RWPE2 (cell line): ENCODE data around the gene UCN.
"Not testable (repeated sequence)": the region's sequence is repeated elsewhere in the genome, so short reads cannot be mapped to it uniquely, and the experiment has no call there.

Source experiments
- ATAC-seq: fragments of 200-7000 bp; cut with Tn5 transposase; 3 replicates; pipeline ENCODE4 v1.9.1; 2021; ENCODE audit warnings: low read depth
- DNase-seq: peaks from one replicate; pipeline ENCODE4 v3.0.0-alpha.2; 2020; ENCODE audit warnings: low spot score
- H3K27ac ChIP-seq: fragments of 450-650 bp; 2 replicates; pipeline ENCODE4 v1.5.1; 2017; ENCODE audit warnings: mild to moderate bottlenecking; ENCODE audit not compliant: poor library complexity, severe bottlenecking
- H3K27me3 ChIP-seq: fragments of 250-450 bp; sonication (Bioruptor Pico); 2 replicates; pipeline ENCODE4 v1.5.1; 2021; ENCODE audit warnings: mild to moderate bottlenecking, moderate library complexity; ENCODE audit not compliant: insufficient read depth, poor library complexity, severe bottlenecking
- H3K36me3 ChIP-seq: fragments of 250-450 bp; sonication (Bioruptor Pico); 2 replicates; pipeline ENCODE4 v1.5.1; 2020; ENCODE audit warnings: low read depth, mild to moderate bottlenecking, moderate library complexity
- H3K4me1 ChIP-seq: fragments of 250-450 bp; sonication (Bioruptor Pico); 2 replicates; pipeline ENCODE4 v1.5.1; 2021; ENCODE audit warnings: mild to moderate bottlenecking, moderate library complexity; ENCODE audit not compliant: insufficient read depth, poor library complexity, severe bottlenecking
- H3K4me3 ChIP-seq: fragments of 250-450 bp; sonication (Bioruptor Pico); 2 replicates; pipeline ENCODE4 v1.5.1; 2021; ENCODE audit warnings: mild to moderate bottlenecking, moderate library complexity; ENCODE audit not compliant: severe bottlenecking
- H3K9me3 ChIP-seq: fragments of 250-450 bp; sonication (Bioruptor Pico); 2 replicates; pipeline ENCODE4 v1.5.1; 2021; ENCODE audit warnings: mild to moderate bottlenecking, moderate library complexity; ENCODE audit not compliant: severe bottlenecking
- CTCF ChIP-seq: fragments of 450-650 bp; IDR thresholded peaks from one replicate; pipeline ENCODE4 v1.5.1; 2017; ENCODE audit warnings: mild to moderate bottlenecking, moderate library complexity; ENCODE audit not compliant: poor library complexity, severe bottlenecking

The UCN gene

GRCh38 chr2:27304488-27305240 lies 3.6 kb downstream of the UCN start:
- H3K27ac ChIP-seq, result no peak overlapping the region
- no peak for TF ChIP-seq CTCF
- H3K4me3 ChIP-seq, result no peak overlapping the region
- H3K4me1 ChIP-seq, result no peaks in the 10 kb centered on the region
- peaks cover 46% of the 10 kb centered on the region for H3K27me3 ChIP-seq
- no peaks in the 10 kb centered on the region for H3K36me3 ChIP-seq
- H3K9me3 ChIP-seq, result no peaks in the 10 kb centered on the region
- ATAC-seq, result no peak
- DNase-seq, result no peak

GRCh38 chr2:27303093-27304025 lies 4.9 kb downstream of the UCN start:
- Histone ChIP-seq H3K4me1 (no peaks in the 10 kb centered on the region), H3K36me3 (no peaks in the 10 kb centered on the region), H3K27me3 (peaks cover 39% of the 10 kb centered on the region), H3K27ac (no peak overlapping the region), H3K9me3 (no peaks in the 10 kb centered on the region), H3K4me3 (no peak overlapping the region)
- peak; percentile 22; the same call in 1 of the 3 replicates for ATAC-seq
- DNase-seq, result no peak
- peak; percentile 95 for TF ChIP-seq CTCF

GRCh38 chr2:27300606-27301005 lies 7.6 kb downstream of the UCN start:
- not testable (repeated sequence) for H3K27ac ChIP-seq, H3K36me3 ChIP-seq, H3K9me3 ChIP-seq, DNase-seq, H3K4me1 ChIP-seq, ATAC-seq, H3K4me3 ChIP-seq
- H3K27me3 ChIP-seq, result peaks cover 12% of the 10 kb centered on the region

- DNase-seq, result no peak
Observed at GRCh38 chr2:27298391-27299080, 9.7 kb downstream of the UCN start.

More at GRCh38 chr2:27298391-27299080, 9.7 kb downstream of the UCN start:
- H3K27ac ChIP-seq, result no peak overlapping the region
- TF ChIP-seq CTCF, result no peak
- peaks cover 4% of the 10 kb centered on the region for H3K4me1 ChIP-seq
- no peak overlapping the region for H3K4me3 ChIP-seq
- no peaks in the 10 kb centered on the region for H3K27me3 ChIP-seq
- no peaks in the 10 kb centered on the region for H3K9me3 ChIP-seq
- no peaks in the 10 kb centered on the region for H3K36me3 ChIP-seq
- ATAC-seq, result no peak
